WTC11 (cell line): ENCODE results near the gene PTPN6. TPM values are rescaled to one million over a fixed set of nuclear protein-coding genes. Genes with fewer than 3 reads are reported as not detected.

Experiments
- ATF1 ChIP-seq: sonication (generic); formaldehyde crosslinking; IDR thresholded peaks from 2 replicates; pipeline ENCODE4 v1.8.1; 2023; ENCODE audit warnings: mild to moderate bottlenecking, moderate library complexity, missing genetic modification reagents
- ATF2 ChIP-seq: sonication (generic); formaldehyde crosslinking; IDR thresholded peaks from 2 replicates; pipeline ENCODE4 v1.8.1; 2022; ENCODE audit warnings: low read depth, missing genetic modification reagents, borderline replicate concordance
- CBFB ChIP-seq: sonication (generic); formaldehyde crosslinking; IDR thresholded peaks from 2 replicates; pipeline ENCODE4 v1.8.1; 2022; ENCODE audit warnings: mild to moderate bottlenecking, low read depth, missing genetic modification reagents
- ESRRA ChIP-seq: sonication (generic); formaldehyde crosslinking; IDR thresholded peaks from 2 replicates; pipeline ENCODE4 v1.8.1; 2022; ENCODE audit warnings: mild to moderate bottlenecking, missing genetic modification reagents, borderline replicate concordance
- FOXJ3 ChIP-seq: sonication (generic); formaldehyde crosslinking; IDR thresholded peaks from 2 replicates; pipeline ENCODE4 v1.9.0; 2021; ENCODE audit warnings: missing genetic modification reagents, mild to moderate bottlenecking, borderline replicate concordance
- FOXP4 ChIP-seq: sonication (generic); formaldehyde crosslinking; IDR thresholded peaks from 2 replicates; pipeline ENCODE4 v1.8.0; 2022; ENCODE audit warnings: mild to moderate bottlenecking, missing genetic modification reagents
- GTF2I ChIP-seq: fragments of 250-450 bp; sonication (Bioruptor Pico); conservative IDR thresholded peaks from 2 replicates; pipeline ENCODE4 v1.4.0; 2021; ENCODE audit warnings: mild to moderate bottlenecking
- IRF1 ChIP-seq: sonication (generic); formaldehyde crosslinking; IDR thresholded peaks from 2 replicates; pipeline ENCODE4 v1.8.0; 2023; ENCODE audit warnings: missing genetic modification reagents
- NFE2L1 ChIP-seq: sonication (generic); formaldehyde crosslinking; IDR thresholded peaks from 2 replicates; pipeline ENCODE4 v1.8.1; 2023; ENCODE audit warnings: missing genetic modification reagents
- NR1H2 ChIP-seq: sonication (generic); formaldehyde crosslinking; IDR thresholded peaks from 2 replicates; pipeline ENCODE4 v1.9.0; 2021; ENCODE audit warnings: mild to moderate bottlenecking, moderate library complexity, missing genetic modification reagents
- NR2C2 ChIP-seq: sonication (generic); formaldehyde crosslinking; IDR thresholded peaks from 2 replicates; pipeline ENCODE4 v1.8.0; 2022; ENCODE audit warnings: mild to moderate bottlenecking, missing genetic modification reagents
- OVOL2 ChIP-seq: fragments of 250-450 bp; sonication (Bioruptor Pico); IDR thresholded peaks from 2 replicates; pipeline ENCODE4 v1.9.0; 2021; ENCODE audit warnings: mild to moderate bottlenecking, borderline replicate concordance
- PRDM15 ChIP-seq: sonication (generic); formaldehyde crosslinking; IDR thresholded peaks from 2 replicates; pipeline ENCODE4 v1.8.0; 2022; ENCODE audit warnings: missing genetic modification reagents
- PREB ChIP-seq: sonication (generic); formaldehyde crosslinking; IDR thresholded peaks from 2 replicates; pipeline ENCODE4 v1.8.1; 2022; ENCODE audit warnings: mild to moderate bottlenecking, missing genetic modification reagents, moderate library complexity, borderline replicate concordance
- SMAD4 ChIP-seq: sonication (generic); formaldehyde crosslinking; IDR thresholded peaks from 2 replicates; pipeline ENCODE4 v1.8.0; 2022; ENCODE audit warnings: mild to moderate bottlenecking, missing genetic modification reagents
- TEAD4 ChIP-seq: sonication (generic); formaldehyde crosslinking; IDR thresholded peaks from 2 replicates; pipeline ENCODE4 v1.8.0; 2022; ENCODE audit warnings: mild to moderate bottlenecking, missing genetic modification reagents
- USF1 ChIP-seq: sonication (generic); formaldehyde crosslinking; IDR thresholded peaks from 2 replicates; pipeline ENCODE4 v1.8.0; 2022; ENCODE audit warnings: mild to moderate bottlenecking, missing genetic modification reagents
- ZMAT4 ChIP-seq: fragments of 250-450 bp; sonication (Bioruptor Pico); IDR thresholded peaks from 2 replicates; pipeline ENCODE4 v1.9.0; 2021; ENCODE audit warnings: mild to moderate bottlenecking
- ZNF121 ChIP-seq: sonication (generic); formaldehyde crosslinking; IDR thresholded peaks from 2 replicates; pipeline ENCODE4 v1.8.0; 2023; ENCODE audit warnings: missing genetic modification reagents
- ZNF219 ChIP-seq: sonication (generic); formaldehyde crosslinking; IDR thresholded peaks from 2 replicates; pipeline ENCODE4 v1.8.0; 2023; ENCODE audit warnings: missing genetic modification reagents, mild to moderate bottlenecking, borderline replicate concordance
- ZNF396 ChIP-seq: fragments of 250-450 bp; sonication (Bioruptor Pico); IDR thresholded peaks from 2 replicates; pipeline ENCODE4 v1.8.0; 2021; ENCODE audit warnings: mild to moderate bottlenecking, moderate library complexity, borderline replicate concordance
- ZNF423 ChIP-seq: fragments of 250-450 bp; sonication (Bioruptor Pico); IDR thresholded peaks from 2 replicates; pipeline ENCODE4 v2.1.2; 2022; ENCODE audit warnings: mild to moderate bottlenecking, moderate library complexity
- ZNF671 ChIP-seq: fragments of 250-450 bp; sonication (Bioruptor Pico); IDR thresholded peaks from 2 replicates; pipeline ENCODE4 v1.8.0; 2021; ENCODE audit warnings: mild to moderate bottlenecking
- ZSCAN18 ChIP-seq: fragments of 250-450 bp; sonication (Bioruptor Pico); IDR thresholded peaks from 2 replicates; pipeline ENCODE4 v2.1.2; 2022; ENCODE audit warnings: mild to moderate bottlenecking, moderate library complexity
- total RNA-seq: library from RNA; stranded (reverse); gene quantifications from 3 replicates; pipeline ENCODE4 v1.2.3, GENCODE V29; 2021

Gene PTPN6
- total RNA-seq, 1 experiment from 2014 or later = 27.1 TPM

- TF ChIP-seq FOXP4 (CRISPR knock-in tag) (no peak), ZSCAN18 (CRISPR knock-in tag) (no peak), IRF1 (no peak), FOXJ3 (CRISPR knock-in tag) (no peak), NFE2L1 (CRISPR knock-in tag) (no peak), ZMAT4 (CRISPR knock-in tag) (no peak), ESRRA (peak; percentile 51; the same call in 1 of the 2 replicates), ATF1 (CRISPR knock-in tag) (no peak), ATF2 (CRISPR knock-in tag) (no peak), ZNF423 (CRISPR knock-in tag) (no peak), NR2C2 (CRISPR knock-in tag) (no peak; the same call in 1 of the 2 replicates), PRDM15 (CRISPR knock-in tag) (no peak), GTF2I (no peak), ZNF671 (CRISPR knock-in tag) (no peak), OVOL2 (no peak), TEAD4 (CRISPR knock-in tag) (no peak), ZNF219 (no peak), SMAD4 (no peak), ZNF396 (CRISPR knock-in tag) (no peak), NR1H2 (CRISPR knock-in tag) (no peak), CBFB (no peak), ZNF121 (CRISPR knock-in tag) (no peak), PREB (CRISPR knock-in tag) (no peak), USF1 (no peak)
These were observed 6.6 kb upstream of the PTPN6 start (continued) for GRCh38 chr12:6944381-6945186.
